GM12801 (cell line): ENCODE data around the gene MED27.

Experiments used
- TF ChIP-seq, protein P1 (sequence below): IDR thresholded peaks from one replicate; pipeline ENCODE4 v1.5.1; 2011; ENCODE audit warnings: control low read depth; ENCODE audit not compliant: insufficient read length; ENCODE audit errors: extremely low read depth

The MED27 gene

DNA sequence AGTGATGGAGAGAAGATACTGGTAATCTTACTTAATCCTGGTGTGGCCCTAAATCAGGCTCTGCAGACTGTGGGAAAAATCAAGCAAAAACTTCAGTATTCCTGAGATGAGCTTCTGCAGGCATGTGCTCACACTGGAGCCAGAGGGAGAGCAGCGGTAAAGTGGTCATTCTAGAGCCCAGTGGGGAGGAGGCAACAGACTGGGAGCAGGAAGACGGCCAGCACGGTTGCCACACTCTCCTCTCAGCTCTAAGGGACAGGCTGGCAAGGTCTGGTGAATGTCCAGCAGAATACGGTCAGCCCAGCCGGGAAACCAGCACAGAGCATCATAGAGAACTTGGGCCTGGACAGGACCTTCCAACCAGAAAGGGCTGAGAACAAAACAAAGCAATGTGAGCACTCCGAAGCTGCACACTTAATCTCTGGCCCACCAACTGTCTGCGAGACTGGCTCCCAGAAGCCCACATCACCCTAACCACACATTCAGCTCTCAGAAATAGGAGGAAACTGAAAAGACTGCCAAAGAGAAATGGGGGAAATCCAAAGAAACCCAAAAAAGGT is 30.3 kb downstream of the MED27 start:
- TF ChIP-seq, protein P1, sequence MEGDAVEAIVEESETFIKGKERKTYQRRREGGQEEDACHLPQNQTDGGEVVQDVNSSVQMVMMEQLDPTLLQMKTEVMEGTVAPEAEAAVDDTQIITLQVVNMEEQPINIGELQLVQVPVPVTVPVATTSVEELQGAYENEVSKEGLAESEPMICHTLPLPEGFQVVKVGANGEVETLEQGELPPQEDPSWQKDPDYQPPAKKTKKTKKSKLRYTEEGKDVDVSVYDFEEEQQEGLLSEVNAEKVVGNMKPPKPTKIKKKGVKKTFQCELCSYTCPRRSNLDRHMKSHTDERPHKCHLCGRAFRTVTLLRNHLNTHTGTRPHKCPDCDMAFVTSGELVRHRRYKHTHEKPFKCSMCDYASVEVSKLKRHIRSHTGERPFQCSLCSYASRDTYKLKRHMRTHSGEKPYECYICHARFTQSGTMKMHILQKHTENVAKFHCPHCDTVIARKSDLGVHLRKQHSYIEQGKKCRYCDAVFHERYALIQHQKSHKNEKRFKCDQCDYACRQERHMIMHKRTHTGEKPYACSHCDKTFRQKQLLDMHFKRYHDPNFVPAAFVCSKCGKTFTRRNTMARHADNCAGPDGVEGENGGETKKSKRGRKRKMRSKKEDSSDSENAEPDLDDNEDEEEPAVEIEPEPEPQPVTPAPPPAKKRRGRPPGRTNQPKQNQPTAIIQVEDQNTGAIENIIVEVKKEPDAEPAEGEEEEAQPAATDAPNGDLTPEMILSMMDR = no peak

DNA sequence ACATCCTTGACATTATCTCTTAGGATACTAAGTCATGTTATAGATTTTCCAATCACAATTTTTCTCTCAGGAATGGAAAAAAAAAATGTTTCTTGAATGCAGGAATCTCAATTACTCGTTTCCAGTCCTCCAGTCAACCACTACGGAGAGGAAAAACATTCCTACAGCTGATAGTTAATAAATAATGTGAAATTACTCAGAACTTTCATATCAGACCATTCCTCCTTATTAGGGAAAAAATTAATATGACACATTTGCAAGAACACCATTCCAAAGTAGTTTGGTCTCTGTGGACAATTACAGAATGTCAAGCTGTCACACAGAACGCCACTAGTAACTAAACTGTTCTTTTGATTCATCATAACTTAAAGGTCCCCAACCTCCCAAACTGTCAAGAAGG is 31.5 kb downstream of the MED27 start:
- TF ChIP-seq, protein P1 = no peak

DNA sequence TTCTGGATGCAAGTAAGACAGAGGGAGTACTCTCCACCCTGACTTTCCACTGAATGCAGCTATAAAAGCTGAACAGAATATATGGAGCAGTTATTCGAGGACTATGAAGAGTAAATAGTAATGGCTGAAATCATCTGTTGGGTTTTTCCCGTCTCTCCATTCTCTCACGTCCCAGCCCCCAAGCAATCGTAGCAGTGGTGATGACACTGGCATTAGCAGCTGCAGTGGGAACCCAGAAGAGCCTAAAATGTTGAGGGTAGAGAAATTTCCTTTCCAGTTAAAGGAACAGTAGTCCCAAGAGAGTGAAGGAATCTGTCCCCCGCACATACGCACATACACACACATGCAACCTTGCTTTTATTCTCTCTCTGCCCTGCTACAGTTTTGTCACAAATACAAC is 33.2 kb downstream of the MED27 start:
- TF ChIP-seq, protein P1 = no peak

DNA sequence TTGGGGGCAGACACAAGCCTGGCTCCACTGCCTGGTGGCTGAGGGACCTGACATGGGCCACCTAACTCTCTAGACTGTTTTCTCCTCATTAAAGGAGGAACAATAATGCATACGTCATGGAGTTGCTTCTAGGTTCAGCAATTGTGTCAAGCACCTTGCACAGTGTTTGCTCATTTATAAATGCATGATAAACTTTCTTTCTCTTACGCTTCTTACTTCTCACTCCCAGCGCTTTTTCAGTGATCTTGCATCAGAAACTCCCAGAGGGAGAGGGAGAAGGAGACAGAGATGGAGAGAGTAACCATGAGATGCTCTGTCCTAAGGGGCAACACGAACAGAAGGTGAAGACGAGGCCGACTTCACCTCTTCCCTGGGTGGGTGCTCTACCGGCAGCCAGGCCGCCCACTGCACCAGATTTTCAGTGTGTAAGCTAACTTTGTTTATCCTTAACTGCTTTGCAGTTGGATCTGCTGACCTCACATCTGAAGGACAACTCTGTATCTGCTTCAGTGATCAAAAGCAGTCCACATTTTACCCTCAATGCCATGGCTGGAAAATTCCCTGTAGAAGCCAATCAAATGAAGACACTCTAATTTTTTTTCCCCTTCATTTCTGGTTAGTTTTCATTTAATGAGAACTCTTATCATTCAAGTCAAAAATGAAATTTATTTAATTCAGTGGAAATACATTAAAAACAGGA is 35.3 kb downstream of the MED27 start:
- TF ChIP-seq, protein P1 = no peak

DNA sequence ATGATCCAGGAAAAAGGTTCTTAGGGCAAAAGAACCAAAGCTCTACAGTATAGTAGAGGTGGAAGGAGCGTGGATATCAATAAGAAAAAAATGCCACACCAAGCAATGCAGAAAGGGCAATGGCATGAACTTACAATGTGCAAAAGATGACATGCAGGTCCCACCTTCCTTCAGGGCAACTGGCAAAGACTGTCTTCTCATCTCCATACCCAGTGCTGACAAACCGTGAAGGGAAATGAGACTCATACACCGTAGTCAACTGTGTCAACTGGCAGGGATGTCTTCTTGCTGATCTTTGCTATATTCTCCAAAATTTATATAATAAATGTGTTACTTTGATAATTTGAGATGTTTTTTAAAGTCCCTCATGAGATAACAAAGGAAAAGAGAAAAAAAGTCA is 36.0 kb downstream of the MED27 start:
- TF ChIP-seq, protein P1 = no peak

DNA sequence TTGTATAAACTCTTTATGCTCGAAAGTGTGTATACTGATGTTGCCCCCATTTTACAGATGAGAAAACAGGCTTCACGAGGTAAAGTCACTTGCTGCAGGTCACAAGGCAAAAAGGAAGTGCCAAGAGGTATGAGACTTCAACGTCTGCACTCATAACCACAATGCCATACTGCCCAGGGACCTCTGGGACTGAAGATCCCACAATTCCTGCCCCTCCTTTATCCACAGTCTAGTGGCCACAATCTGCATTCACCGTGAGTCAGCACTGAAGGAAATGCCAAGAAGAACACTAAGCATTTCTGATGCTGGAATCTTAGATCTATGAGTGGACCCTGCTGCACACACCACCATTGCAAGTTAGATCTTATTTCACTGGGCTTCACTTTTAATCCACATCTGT is 37.3 kb downstream of the MED27 start:
- TF ChIP-seq, protein P1 = no peak

DNA sequence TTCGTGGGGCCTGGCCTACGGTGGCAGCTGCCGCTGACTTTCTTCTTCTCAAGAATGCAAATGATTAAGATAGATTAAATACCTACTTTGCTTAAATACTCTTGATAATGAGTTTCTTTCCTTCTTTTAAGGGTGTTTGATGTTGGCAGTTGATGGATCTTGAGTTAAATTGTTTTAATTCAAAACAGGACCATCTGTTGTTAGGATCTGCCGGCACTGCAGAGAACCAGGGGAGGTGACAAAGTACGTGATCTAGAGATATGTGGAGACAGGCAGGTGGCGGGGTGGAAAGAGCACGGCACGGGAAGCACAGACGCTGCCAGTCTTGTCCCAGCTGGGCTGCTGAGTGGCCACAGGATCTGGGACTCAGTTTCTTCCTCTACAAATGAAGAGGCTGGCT is 37.9 kb downstream of the MED27 start:
- TF ChIP-seq, protein P1 = no peak
